HepG2 (cell line): ENCODE data around the gene NRBP1. TPM values are rescaled to one million over a fixed set of nuclear protein-coding genes. Genes with fewer than 3 reads are reported as not detected.
A peak's percentile ranks its signal among the peaks of the same experiment; 100 is the strongest.

ENCODE experiments used
- FOXO1 ChIP-seq: sonication (generic); formaldehyde crosslinking; IDR thresholded peaks from 2 replicates; pipeline ENCODE4 v1.4.0; 2020; ENCODE audit warnings: missing genetic modification reagents
- HNF4G ChIP-seq, 2 experiments: sonication (generic) in 1 of 2; formaldehyde crosslinking in 1 of 2; IDR thresholded peaks; 2 replicates each; pipeline versions ENCODE4 v1.4.0 to v1.6.1; 2011 to 2020; ENCODE audit warnings: borderline replicate concordance in 2 of 2, low read depth in 2 of 2, mild to moderate bottlenecking in 2 of 2, low read length in 1 of 2, missing genetic modification reagents in 1 of 2, moderate library complexity in 1 of 2
- HNRNPUL1 ChIP-seq: fragments of 200-400 bp; formaldehyde crosslinking; IDR thresholded peaks from 2 replicates; pipeline ENCODE4 v1.6.1; 2017; ENCODE audit warnings: low read depth, mild to moderate bottlenecking, low read length, moderate library complexity
- KMT2B ChIP-seq: IDR thresholded peaks from 2 replicates; pipeline ENCODE4 v1.6.1; 2016; ENCODE audit warnings: missing genetic modification reagents, missing compliant biosample characterization
- MTA1 ChIP-seq: sonication (generic); formaldehyde crosslinking; IDR thresholded peaks from 2 replicates; pipeline ENCODE4 v1.4.0; 2020; ENCODE audit warnings: missing genetic modification reagents, mild to moderate bottlenecking, borderline replicate concordance
- RARA ChIP-seq: IDR thresholded peaks from 2 replicates; pipeline ENCODE4 v1.6.1; 2016; ENCODE audit warnings: missing genetic modification reagents, missing compliant biosample characterization
- RARG ChIP-seq: sonication (generic); formaldehyde crosslinking; IDR thresholded peaks from 2 replicates; pipeline ENCODE4 v1.4.0; 2020; ENCODE audit warnings: low read depth, mild to moderate bottlenecking, missing genetic modification reagents
- RFX1 ChIP-seq: fragments of 450-650 bp; IDR thresholded peaks from 2 replicates; pipeline ENCODE4 v1.6.1; 2017
- SNAPC2 ChIP-seq: sonication (generic); formaldehyde crosslinking; IDR thresholded peaks from 2 replicates; pipeline ENCODE4 v1.8.1; 2022; ENCODE audit warnings: mild to moderate bottlenecking, missing genetic modification reagents
- TCF7L2 ChIP-seq: IDR thresholded peaks from 2 replicates; pipeline ENCODE4 v1.6.1; 2011; ENCODE audit warnings: mild to moderate bottlenecking, low read depth, low read length, moderate library complexity
- XRCC5 ChIP-seq: fragments of 200-400 bp; formaldehyde crosslinking; optimal IDR thresholded peaks from 2 replicates; pipeline ENCODE3; 2017; ENCODE audit warnings: mild to moderate bottlenecking, low read length
- ZNF281 ChIP-seq: sonication (generic); formaldehyde crosslinking; IDR thresholded peaks from 2 replicates; pipeline ENCODE4 v1.4.0; 2020; ENCODE audit warnings: missing genetic modification reagents, borderline replicate concordance
- ZNF282 ChIP-seq: fragments of 450-650 bp; IDR thresholded peaks from 2 replicates; pipeline ENCODE4 v1.6.1; 2018; ENCODE audit not compliant: partially characterized antibody
- ZNF292 ChIP-seq: sonication (generic); formaldehyde crosslinking; IDR thresholded peaks from 2 replicates; pipeline ENCODE4 v1.8.1; 2022; ENCODE audit warnings: mild to moderate bottlenecking, low read depth, missing genetic modification reagents, borderline replicate concordance
- ZSCAN29 ChIP-seq: sonication (generic); formaldehyde crosslinking; conservative IDR thresholded peaks from 2 replicates; pipeline ENCODE4 v1.4.0; 2020; ENCODE audit warnings: mild to moderate bottlenecking, missing genetic modification reagents
- polyA plus RNA-seq, 8 experiments: library from polyadenylated mRNA; depleted of rRNA in 3 of 8; stranded (reverse) in 7 of 8; unstranded in 1 of 8; fragments of >200 nt; fragmentation: Illumina TruSeq in 4 of 8; extraction: Trizol in 4 of 8; gene quantifications; 2 replicates each; pipeline versions ENCODE4 v1.2.1 to v1.2.3, GENCODE V29; 2011 to 2016; ENCODE audit warnings: low read depth in 4 of 8, missing spikeins in 1 of 8, mixed read lengths in 1 of 8; ENCODE audit not compliant: insufficient read depth in 1 of 8
- total RNA-seq, 5 experiments: library from RNA; depleted of rRNA; stranded (reverse); fragments of >200 nt; fragmentation: Illumina TruSeq; extraction: Trizol; gene quantifications; 2 replicates each; pipeline ENCODE4 v1.2.3, GENCODE V29; 2016; ENCODE audit warnings: low read depth in 1 of 5
- TF ChIP-seq, protein P1 (sequence below): sonication (generic); formaldehyde crosslinking; IDR thresholded peaks from 2 replicates; pipeline ENCODE4 v1.4.0; 2020; ENCODE audit warnings: missing genetic modification reagents, borderline replicate concordance
- TF ChIP-seq, protein P2 (sequence below): sonication (generic); formaldehyde crosslinking; IDR thresholded peaks from 2 replicates; pipeline ENCODE4 v1.4.0; 2020; ENCODE audit warnings: missing genetic modification reagents
- TF ChIP-seq, protein P3 (sequence below): sonication (generic); formaldehyde crosslinking; IDR thresholded peaks from 2 replicates; pipeline ENCODE4 v1.9.0; 2021; ENCODE audit warnings: missing genetic modification reagents, borderline replicate concordance

NRBP1 gene
- total and polyA plus RNA-seq, 2 of the 13 experiments (the other 11 are each of a cell fraction or from before 2014, with no cell fraction given), result 165 to 240 TPM

GRCh38 chr2:27409321-27410073, 18.9 kb upstream of the NRBP1 start, which contains the start of gene PPM1G (continued):
- TF ChIP-seq ZNF281 (CRISPR knock-in tag) (peak; percentile 27; the same call in 1 of the 2 replicates), ZSCAN29 (CRISPR knock-in tag) (peak; percentile 87; the same call in 1 of the 2 replicates), SNAPC2 (CRISPR knock-in tag) (peak; percentile 89), HNF4G (IDR thresholded peaks at IDR 0.05; ENCODE audit: borderline replicate concordance, low read depth, low read length) (no peak), HNF4G (CRISPR knock-in tag; IDR thresholded peaks at IDR 0.05; ENCODE audit: borderline replicate concordance, low read depth) (peak; percentile 75), ZNF282 (no peak), RARG (CRISPR knock-in tag) (peak; percentile 75; the same call in 1 of the 2 replicates), RFX1 (peak; percentile 80), KMT2B (peak; percentile 58; the same call in 1 of the 2 replicates), TCF7L2 (no peak), XRCC5 (peak; percentile 46), ZNF292 (CRISPR knock-in tag) (peak; percentile 74; the same call in 1 of the 2 replicates), FOXO1 (peak; percentile 61), HNRNPUL1 (no peak), MTA1 (peak; percentile 89; the same call in 1 of the 2 replicates), RARA (CRISPR knock-in tag) (no peak; the same call in none of the 2 replicates)
- TF ChIP-seq, protein P1, sequence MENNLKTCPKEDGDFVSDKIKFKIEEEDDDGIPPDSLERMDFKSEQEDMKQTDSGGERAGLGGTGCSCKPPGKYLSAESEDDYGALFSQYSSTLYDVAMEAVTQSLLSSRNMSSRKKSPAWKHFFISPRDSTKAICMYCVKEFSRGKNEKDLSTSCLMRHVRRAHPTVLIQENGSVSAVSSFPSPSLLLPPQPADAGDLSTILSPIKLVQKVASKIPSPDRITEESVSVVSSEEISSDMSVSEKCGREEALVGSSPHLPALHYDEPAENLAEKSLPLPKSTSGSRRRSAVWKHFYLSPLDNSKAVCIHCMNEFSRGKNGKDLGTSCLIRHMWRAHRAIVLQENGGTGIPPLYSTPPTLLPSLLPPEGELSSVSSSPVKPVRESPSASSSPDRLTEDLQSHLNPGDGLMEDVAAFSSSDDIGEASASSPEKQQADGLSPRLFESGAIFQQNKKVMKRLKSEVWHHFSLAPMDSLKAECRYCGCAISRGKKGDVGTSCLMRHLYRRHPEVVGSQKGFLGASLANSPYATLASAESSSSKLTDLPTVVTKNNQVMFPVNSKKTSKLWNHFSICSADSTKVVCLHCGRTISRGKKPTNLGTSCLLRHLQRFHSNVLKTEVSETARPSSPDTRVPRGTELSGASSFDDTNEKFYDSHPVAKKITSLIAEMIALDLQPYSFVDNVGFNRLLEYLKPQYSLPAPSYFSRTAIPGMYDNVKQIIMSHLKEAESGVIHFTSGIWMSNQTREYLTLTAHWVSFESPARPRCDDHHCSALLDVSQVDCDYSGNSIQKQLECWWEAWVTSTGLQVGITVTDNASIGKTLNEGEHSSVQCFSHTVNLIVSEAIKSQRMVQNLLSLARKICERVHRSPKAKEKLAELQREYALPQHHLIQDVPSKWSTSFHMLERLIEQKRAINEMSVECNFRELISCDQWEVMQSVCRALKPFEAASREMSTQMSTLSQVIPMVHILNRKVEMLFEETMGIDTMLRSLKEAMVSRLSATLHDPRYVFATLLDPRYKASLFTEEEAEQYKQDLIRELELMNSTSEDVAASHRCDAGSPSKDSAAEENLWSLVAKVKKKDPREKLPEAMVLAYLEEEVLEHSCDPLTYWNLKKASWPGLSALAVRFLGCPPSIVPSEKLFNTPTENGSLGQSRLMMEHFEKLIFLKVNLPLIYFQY, result peak; percentile 41; the same call in 1 of the 2 replicates
- TF ChIP-seq, protein P2, sequence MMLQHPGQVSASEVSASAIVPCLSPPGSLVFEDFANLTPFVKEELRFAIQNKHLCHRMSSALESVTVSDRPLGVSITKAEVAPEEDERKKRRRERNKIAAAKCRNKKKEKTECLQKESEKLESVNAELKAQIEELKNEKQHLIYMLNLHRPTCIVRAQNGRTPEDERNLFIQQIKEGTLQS, result 0 out of 2 replicates have a peak, but pooled peaks have one; percentile 33
- TF ChIP-seq, protein P3, sequence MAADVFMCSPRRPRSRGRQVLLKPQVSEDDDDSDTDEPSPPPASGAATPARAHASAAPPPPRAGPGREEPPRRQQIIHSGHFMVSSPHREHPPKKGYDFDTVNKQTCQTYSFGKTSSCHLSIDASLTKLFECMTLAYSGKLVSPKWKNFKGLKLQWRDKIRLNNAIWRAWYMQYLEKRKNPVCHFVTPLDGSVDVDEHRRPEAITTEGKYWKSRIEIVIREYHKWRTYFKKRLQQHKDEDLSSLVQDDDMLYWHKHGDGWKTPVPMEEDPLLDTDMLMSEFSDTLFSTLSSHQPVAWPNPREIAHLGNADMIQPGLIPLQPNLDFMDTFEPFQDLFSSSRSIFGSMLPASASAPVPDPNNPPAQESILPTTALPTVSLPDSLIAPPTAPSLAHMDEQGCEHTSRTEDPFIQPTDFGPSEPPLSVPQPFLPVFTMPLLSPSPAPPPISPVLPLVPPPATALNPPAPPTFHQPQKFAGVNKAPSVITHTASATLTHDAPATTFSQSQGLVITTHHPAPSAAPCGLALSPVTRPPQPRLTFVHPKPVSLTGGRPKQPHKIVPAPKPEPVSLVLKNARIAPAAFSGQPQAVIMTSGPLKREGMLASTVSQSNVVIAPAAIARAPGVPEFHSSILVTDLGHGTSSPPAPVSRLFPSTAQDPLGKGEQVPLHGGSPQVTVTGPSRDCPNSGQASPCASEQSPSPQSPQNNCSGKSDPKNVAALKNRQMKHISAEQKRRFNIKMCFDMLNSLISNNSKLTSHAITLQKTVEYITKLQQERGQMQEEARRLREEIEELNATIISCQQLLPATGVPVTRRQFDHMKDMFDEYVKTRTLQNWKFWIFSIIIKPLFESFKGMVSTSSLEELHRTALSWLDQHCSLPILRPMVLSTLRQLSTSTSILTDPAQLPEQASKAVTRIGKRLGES, result no peak
